ENCODE results near the gene TMPRSS7.

Gene TMPRSS7, protein sequence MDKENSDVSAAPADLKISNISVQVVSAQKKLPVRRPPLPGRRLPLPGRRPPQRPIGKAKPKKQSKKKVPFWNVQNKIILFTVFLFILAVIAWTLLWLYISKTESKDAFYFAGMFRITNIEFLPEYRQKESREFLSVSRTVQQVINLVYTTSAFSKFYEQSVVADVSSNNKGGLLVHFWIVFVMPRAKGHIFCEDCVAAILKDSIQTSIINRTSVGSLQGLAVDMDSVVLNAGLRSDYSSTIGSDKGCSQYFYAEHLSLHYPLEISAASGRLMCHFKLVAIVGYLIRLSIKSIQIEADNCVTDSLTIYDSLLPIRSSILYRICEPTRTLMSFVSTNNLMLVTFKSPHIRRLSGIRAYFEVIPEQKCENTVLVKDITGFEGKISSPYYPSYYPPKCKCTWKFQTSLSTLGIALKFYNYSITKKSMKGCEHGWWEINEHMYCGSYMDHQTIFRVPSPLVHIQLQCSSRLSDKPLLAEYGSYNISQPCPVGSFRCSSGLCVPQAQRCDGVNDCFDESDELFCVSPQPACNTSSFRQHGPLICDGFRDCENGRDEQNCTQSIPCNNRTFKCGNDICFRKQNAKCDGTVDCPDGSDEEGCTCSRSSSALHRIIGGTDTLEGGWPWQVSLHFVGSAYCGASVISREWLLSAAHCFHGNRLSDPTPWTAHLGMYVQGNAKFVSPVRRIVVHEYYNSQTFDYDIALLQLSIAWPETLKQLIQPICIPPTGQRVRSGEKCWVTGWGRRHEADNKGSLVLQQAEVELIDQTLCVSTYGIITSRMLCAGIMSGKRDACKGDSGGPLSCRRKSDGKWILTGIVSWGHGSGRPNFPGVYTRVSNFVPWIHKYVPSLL

DNA sequence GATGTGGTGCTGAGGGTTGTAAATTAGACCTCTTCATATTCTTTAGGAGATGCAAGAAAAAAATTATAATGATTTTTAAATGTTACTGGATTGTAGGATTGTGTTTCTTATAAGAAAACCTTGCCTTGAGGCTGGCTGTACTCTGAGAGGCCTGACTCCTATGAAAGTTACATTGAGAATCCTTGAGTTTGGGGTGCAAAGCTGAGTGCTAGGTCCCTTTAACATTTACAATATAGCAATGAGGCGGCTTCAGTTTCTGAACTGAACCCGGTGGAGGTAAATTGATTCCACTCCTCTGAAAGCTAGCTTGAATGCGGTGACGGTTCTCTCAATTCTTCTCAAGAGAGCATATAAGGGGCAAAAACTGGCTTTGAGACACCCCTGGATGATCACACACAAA is at the start of gene TMPRSS7:
TSS of gene TMPRSS7 (plus strand) at position 301 of the 400 bp plus-strand sequence. CDS start 110 bp downstream, outside the sequence.
- DNase-seq (ENCODE audit: low spot score), result no peak

DNA sequence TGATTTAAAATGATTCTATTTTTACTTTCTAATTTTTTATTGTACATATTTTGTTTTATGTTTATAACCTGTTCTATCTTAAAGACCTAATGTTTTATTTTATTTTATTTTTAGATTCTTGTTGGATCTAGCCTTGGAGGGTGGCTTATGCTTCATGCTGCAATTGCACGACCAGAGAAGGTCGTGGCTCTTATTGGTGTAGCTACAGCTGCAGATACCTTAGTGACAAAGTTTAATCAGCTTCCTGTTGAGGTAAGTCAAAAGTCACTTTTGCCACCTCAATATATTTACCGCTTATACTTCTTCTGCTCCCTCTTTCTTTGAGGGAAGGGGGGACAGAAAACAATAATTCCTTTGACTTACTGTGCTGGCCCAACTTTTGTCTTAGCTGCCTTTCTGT is 47.7 kb upstream of the TMPRSS7 start:
- DNase-seq (ENCODE audit: low spot score), result no peak

DNA sequence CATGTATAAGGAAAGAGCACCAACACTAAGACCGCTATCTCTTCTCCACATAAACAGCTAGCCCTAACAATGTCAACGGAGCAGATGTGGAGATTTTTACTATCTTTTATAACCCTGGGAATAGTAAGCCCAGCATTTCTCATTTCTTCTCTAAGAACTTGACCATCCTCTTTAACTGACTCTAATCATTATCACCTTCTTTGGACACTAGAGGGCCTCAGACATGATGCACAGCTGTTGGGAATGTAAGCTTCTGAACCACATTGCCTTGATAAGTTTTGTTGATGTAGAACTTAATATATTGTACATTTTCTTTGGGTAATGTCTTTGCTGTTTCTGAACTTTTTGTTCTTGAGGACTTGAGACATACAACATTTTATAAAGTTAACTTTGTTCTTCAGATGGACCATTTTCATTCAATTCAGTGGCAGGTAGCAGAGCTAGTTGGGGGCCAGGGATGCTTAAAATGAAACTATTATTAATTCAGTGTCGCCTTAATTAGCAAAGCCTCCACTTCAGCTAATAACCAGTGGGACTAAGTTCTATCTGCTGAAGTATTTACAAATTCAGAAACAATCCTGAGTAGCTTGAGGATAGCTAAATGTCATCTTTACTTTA is 45.4 kb upstream of the TMPRSS7 start:
- peak; percentile 77 for DNase-seq (ENCODE audit: low spot score)

DNA sequence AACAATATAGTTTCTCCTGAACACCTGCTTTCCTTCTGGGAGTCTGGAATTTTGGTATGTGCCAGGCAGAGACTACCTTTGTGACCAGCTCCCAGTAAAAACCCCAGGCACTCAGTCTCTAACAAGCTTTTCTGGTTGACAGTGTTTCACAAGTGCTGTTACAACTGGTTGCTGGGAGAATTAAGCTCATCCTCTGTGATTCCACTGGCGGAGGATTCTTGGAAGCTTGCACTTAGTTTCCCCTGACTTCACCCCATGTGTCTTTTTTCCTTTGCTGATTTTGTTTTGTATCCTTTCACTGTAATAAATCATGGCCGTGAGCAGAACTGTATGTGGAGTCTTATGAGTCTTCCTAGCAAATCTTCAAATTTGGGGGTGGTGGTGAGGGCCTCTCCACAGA is 41.5 kb upstream of the TMPRSS7 start:
- no peak for DNase-seq (ENCODE audit: low spot score)

DNA sequence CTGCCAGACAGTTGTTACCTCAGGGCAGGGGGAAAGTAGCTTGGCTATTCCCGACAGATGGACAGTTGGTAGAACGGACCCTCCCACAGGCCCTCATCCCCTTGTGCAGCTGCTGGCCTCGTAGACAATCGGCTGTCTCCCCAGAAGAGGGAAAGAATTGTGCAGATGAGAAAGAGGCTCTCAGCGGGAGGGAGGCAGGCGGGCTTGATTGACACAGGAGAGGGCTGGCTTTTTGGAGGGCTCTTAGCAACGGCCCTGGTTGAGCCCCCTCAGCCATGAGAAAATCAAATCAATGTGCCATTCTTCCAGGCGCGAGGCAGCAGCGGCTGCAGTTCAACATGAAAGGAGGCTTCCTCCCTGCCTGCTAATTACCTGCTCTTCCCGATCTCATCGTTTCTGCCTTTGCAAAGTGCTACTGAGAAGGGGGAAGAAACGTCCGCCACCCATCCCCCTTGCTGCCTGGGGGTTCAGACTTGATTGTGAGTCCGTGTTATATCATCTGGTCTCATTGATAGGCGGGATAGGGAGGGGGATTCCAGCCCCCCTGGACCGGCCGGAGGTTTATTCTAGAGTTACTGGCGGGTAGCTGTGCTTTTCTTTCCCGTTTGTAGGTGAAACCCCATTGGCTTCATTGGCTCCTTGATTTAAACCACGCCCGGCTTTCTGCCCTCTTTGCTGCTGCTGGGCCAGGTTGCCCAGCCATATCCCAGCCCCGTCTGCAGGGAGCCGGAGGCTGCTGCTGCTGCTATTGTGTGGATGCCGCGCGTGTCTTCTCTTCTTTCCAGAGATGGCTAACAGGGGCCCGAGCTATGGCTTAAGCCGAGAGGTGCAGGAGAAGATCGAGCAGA is 35.7 kb upstream of the TMPRSS7 start, which contains the start of gene TAGLN3:
TSS of gene TAGLN3 (plus strand) at position 287 of the 848 bp plus-strand sequence. CDS start at position 788, 501 bp downstream.
- DNase-seq (ENCODE audit: low spot score), result peak; percentile 7

DNA sequence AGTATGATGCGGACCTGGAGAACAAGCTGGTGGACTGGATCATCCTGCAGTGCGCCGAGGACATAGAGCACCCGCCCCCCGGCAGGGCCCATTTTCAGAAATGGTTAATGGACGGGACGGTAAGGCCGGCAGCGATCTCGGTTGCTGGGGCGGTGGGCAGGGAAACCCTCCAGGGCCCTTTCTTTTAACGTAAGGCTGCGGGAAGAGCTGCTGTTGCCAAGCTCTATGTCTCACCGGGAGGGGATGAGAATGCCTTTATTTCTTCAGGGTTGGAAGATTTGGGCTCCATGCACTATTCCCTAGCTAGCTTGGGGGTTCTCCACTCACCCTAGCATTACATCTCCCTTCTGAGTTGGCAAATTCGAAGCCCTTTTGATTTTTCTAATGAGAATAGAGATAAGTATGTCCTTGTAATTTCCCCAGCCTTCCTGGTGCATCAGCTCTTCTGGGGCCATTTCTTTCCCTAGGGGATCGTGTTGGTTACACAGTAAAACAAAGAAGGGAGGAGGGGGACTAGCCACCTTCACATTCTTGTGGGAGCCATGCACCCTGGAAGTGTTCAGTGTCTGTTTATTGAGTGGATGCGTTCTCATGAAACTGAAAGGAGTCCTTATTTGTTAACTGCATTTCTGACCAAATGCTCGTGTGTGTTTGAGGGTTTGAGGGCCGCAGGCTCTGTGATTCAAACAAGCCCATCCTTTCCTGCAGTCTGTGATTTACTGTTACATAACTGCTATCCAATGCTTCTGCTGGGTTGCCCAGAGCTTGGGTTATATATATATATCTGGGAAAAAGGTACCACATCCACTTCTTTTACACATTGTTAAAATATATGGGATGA is 34.8 kb upstream of the TMPRSS7 start:
- no peak for DNase-seq (ENCODE audit: low spot score)

DNA sequence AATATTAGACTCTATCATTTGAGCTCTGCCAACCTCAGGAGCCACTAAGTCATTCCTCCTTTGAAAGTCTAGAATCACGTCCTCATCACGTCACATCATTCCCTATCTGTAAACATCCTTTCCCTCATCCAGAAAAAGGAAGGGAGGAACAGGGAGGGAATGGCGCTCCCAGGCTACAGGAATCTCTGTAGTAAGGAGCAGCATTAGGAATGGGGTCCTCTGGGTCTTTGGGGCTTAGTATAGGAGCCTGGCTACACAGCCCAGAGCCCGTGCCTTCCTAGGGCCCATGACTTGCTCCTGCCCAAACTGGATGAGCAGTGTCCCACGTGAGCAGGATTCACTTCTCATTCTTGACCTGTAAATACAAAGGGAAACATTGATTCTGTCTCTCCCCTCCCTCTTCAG is 34.2 kb upstream of the TMPRSS7 start:
- DNase-seq (ENCODE audit: low spot score), result no peak

DNA sequence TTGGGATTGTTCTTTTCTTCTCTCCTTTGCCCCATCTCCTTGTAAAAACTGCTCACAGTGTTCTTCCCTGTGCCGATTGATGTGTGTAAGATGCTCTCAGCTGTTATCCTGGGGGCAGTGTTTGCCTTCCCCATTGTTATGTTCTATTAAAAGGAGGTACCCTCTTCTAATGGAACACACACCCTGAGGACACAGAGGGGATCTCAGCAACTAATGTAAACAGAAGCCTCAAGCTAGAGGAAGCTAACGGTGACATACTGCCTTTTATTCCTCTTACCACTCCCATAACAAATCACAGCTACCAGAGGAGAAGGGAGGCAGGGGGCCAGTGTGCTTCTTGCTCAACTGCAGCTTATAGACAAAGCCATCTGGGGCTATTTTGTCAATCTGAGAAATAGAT is 33.6 kb upstream of the TMPRSS7 start:
- DNase-seq (ENCODE audit: low spot score), result no peak

DNA sequence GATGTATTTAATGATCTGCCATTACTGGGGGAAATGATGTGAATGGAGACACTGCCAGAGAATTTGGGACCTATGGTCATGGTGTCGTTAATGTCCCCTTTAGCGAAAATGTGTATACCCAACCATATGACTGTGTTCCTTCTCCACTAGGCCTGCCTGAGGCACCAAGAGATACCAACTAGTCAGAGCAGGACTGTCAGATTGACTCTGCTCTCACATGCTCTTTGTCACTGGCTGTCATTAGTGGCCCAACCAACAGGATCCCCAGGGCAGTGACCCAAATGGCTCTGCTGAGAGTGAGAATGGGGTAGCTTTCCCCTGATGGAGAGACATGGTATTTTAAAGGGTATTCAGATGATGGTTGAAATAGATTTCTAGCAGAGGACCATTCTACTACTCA is 33.0 kb upstream of the TMPRSS7 start:
- DNase-seq (ENCODE audit: low spot score), result no peak

DNA sequence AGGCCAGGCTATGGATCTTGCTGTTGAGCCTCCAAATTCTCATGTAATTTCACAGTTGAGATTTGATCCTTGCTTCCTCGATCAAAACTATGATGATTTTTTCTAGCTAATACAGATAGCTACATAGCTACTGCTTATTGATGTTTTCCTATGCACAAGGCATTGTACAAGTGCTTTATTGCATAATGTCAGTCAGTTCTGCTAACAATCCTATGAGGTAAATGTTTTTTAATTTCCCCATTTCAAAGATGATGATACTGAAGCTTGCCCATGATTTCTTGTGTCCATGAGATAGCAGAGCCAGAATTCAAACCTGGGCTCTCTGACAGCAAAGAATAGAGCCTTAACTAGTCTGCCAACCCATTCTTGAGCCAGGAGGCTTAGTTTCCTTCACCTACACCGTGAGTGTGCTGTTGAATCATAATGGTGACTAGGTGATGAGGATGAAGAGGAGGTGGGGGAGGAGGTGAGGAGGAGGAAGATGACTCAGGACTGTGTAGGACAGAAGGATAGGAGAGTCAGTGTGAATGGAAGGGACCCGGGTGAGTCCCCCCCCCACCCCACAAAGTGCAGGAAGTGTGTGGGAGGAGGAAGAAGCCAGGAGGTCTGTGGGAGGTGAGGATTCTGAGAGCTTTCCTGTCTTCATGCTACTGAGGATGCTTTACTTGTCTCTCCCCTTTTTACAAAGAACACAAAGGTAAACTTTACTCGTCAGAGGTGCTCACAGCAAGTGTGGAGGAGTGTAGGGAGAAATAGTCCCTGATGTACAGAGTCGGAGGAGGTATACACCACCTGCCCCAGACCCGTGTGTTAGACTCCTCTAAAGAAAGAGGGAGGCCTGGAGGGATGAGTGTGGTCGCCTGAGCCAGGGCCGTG is 32.2 kb upstream of the TMPRSS7 start:
- DNase-seq (ENCODE audit: low spot score), result no peak

DNA sequence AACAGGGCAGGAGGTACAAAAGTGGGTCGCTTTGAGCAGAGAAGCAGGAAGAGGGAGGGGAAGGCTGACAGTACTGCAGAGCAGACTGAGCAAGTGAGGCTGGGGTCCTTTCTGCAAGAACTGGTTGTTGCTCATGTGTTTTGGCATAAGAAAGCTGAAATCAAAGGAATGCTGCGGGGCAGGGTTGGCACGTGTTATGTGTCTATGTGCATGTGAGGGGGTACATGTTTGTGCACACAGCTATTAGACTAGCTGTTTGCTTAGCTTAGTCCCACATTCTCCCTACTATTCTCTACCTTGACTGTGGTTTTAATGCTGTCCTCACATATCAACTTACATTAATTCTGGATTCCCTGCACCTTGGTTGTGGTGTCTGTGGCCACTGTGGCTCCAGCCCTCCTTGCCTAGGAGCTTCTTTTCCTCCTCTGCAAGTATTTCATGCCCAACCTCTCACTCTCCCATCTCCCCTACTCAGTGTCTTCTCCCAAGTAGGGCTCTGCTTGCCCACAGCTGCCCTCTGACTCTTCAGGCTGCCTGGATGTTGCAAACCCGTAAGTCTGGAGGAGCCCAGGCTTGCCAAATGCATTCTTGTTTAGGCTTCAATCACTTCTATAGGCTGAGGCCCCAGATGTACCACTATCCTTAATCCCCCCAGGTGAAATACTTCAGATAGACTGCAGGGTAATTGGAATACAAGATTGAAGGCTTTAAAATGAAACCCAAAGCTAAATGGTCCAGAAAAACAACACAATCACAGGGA is 31.0 kb upstream of the TMPRSS7 start:
- DNase-seq (ENCODE audit: low spot score), result no peak

DNA sequence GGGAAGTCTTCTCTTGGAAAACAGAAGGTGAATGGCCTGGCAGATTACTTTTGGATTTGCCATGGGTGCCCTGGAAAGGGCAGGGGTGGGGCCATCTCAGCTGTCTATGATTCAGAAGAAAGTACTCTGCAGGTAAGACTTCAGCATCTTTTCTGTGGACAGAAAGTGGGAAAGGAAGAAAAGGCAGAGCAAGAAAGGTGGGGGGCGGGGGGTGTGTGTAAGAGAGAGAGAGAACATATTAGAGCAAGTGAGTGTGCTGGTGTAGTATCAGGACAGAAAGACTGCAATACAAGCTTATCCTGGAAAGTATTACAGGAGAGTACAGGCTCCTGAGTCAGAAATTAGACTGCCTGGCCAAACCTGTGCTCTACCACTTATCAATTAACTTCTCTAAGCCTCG is 30.3 kb upstream of the TMPRSS7 start:
- no peak for DNase-seq (ENCODE audit: low spot score)

DNA sequence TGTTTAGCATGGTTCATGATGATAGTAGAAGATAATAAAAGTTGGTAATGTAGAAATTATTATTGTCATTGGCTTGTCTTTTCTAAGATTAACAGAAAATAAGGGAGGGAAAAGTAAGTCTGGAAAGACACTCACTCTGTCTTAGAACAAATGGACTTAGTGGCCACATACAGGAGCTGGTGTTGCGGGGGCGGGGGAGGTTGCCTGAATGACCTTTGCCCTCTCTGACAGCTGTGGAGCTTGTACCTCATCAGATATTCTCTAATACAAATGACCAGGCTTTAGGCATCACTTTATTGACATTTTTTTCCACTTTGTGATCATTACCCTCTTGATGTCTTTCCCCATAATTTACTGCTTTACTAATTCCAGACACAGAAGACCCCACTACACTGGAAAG is 29.9 kb upstream of the TMPRSS7 start:
- DNase-seq (ENCODE audit: low spot score), result no peak

DNA sequence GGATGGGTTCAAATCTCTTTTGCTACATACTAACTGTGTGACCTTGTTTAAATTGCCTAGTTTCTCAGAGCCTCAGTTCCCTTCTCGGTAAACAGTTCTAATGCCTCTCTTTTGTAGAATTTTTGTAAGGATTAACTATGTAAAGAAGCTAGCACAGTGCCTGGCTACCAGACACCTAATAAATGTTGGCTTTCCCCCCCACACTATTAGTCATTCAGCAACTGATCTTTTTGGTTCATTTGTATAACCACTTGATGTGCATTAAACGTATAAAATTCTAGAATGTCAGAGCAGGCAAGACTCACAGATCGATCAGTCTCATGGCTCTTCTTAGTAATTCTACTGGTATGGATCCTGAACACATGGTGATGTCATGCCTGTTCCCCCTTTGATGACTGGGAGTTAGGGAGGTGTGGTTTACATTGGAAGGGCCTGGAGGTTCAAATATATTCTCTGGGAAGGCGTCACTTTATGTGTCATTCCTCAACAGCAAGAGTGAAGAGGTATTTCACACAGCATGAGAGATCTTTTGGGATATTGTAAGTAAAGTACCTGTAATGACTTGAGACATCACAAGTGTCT is 29.4 kb upstream of the TMPRSS7 start:
- DNase-seq (ENCODE audit: low spot score), result no peak

DNA sequence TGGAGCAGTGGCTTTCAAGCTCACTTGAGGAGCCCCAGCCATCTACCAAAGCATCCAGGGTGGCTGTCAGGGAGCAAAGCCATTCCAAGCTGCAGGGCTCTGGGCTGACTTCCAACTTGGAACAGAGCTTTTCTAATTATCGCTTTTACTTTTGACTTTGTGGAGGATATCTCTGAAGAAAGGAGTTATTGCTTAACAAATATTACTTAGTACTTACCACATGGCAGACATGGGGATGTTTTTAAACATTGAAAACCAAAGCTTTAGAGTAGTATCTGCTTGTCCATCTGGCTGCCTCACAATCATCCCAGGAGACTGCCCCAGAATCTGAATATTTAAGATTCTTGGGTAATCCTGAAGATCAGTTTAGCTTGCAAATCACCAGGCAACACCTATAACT is 26.9 kb upstream of the TMPRSS7 start:
- DNase-seq (ENCODE audit: low spot score), result no peak

DNA sequence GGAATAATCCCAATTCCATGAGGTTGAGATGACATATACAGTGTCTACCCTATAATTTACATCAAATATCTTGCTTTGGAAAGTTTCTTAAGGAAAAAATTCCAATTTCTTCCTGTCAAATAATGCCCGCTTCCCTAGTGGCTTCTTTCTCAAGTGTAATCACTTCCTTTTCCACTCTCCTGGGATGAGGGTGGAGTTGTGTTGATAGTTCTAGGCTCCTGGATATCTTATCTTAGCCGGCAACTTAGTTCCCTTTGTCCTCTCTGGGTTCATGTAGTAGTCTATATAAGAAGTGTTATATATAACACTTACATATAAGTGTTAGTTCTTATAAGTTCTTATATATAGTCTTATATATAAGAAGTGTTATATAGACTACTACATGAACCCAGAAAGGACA is 24.9 kb upstream of the TMPRSS7 start:
- DNase-seq (ENCODE audit: low spot score), result no peak

DNA sequence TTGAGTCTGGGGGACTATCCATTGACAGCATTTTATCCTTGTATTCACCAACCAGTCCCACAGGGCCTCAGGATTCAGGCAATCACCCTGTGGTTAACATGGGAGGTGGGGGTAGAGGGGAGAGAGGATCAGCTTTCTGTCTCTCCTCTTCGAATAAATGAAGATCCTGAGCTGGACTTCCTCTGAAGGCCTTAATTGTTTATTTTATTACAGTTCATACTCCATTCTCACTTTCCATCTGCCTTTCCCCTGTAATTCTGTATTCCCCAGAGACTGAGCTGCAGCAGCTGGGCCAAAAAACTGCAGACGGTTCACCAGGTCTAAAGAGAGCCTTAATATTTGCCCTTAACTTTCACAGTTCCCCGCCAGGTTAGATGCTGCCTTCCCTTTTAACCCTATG is 23.9 kb upstream of the TMPRSS7 start:
- DNase-seq (ENCODE audit: low spot score), result no peak

DNA sequence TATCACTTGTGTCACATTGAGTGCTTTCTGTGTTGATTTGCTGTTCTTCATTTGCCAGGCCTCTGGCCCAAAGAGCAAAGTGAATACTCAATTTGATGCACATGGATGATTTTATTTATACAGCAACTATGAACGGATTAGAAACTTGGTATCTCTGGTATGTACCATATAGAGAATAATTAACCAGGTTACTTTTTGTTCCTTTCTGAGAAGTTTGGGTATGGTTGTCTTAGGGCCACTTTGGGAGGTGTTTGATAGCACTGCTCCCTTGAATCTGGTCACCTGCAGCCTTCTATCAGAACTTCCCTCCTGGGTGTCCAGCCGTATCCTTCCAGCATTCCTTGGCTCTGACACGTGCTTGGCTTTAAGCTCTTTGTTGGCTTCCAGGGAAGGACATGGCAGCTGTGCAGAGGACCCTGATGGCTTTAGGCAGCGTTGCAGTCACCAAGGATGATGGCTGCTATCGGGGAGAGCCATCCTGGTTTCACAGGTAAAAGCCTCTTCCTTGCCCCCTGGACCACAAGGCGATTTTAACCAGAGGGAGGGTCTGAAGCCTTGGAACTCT is 23.1 kb upstream of the TMPRSS7 start:
- DNase-seq (ENCODE audit: low spot score), result no peak

Data from NAMALWA (cell line).